HG03135 (cell line): Measurements from ENCODE around the gene PACS2.

Experiments
- ATAC-seq: cut with Tn5 transposase; IDR thresholded peaks from one replicate; pipeline ENCODE4 v1.9.1; 2021; ENCODE audit warnings: mild to moderate bottlenecking, moderate library complexity; ENCODE audit not compliant: unreplicated experiment

The PACS2 gene

DNA sequence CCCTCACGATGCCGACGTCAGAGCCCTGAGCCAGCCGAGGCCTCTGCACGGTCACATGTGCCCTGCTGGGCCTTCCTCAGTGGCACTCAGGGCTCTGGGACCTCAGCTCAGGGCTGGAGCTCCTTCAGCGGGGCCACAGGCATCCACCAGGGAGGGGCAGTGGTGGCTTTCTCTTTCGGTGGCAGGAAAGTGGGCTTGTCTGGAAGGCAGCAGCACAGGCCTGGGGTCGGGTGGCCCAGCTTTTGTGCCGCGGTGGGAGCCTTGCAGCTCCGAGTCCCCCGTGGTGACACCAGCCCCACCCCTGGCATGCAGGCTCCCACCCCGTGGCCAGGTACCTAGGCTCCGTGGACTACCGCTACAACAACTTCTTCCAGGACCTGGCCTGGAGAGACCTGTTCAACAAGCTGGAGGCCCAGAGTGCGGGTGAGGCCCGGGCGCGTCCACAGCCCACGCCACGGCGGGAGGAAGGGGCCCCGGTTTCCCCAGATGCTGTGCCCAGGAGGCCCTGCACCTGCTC lies 69.6 kb downstream of the PACS2 start:
- no peak for ATAC-seq

DNA sequence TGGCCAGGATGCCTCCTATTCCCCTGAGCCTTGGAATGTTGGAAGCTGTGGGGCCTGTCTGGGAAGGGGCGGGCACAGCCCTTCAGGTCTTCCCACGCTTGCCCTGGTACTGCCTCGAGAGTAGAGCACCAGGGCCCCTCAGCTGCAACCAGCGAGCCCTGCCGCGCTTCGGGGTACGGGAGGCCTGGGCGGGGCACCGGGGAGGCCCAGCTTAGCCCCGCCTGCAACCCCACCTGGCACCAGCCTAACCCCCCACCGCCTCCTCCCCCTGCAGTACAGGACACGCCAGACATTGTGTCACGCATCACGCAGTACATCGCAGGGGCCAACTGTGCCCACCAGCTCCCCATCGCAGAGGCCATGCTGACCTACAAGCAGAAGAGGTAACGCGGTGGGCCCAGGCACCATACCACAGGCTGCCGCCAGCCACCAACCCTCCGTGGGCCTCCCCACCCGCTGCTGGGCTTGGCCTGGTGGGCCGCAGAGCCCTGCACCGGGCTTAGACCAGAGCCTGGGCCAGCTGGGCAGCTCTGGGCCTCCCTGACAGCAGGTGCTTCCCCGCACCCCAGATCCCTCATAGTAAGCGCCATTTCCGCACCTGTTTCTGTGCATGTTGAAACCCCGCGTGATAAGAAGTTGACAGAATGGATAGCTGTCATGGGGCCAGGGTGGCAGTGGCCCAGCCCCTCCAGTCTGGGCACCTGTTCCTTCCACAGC lies 70.2 kb downstream of the PACS2 start:
- ATAC-seq, result no peak

DNA sequence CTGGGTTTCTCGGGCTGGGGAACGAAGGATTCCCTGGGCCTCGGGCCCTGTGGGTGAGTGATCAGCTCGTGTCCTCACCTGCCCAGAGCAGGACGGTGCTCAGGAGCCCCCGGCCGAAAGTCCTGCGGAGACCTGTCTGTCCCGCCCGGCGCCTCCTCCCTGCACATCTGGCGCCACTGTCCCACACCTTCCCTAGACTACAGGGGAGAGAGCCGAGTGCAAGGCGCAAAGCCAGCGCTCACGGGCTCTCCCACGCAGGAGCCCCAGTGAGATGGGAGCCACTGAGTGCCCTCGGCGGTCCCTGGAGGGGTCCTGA lies 70.7 kb downstream of the PACS2 start:
- no peak for ATAC-seq

DNA sequence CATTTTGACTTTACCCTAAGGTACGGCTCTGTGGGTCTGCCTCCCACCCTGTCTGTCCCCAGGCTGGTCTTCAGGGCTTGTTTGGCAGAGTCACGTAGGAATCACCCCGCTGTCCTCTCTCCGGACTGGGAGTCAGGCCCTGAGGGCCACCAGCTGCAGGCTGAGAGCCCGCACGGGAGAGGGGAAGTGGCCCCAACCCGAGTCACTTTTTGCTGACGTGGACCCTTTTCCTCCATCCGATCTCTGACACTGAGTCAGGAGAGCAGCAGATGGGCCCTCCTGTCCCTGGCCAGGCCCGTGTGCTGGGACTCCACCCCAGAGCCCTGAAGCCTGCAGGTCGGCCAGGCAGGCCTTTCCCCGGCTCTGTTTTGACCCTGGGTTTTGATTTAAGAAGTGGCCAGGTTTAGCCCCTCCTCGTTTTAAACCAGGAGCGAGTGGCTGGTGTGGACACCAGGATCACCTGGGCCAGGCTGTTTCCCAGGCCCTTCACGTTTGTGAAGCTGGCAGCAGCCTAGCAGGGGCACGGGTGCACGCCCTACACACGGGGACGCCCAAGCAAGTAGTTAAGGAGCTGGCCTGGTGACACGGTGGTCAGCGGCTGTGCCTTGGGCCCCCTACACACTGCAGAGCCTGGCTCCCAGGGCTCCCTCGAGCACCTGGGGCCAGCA lies 71.3 kb downstream of the PACS2 start:
- no peak for ATAC-seq

DNA sequence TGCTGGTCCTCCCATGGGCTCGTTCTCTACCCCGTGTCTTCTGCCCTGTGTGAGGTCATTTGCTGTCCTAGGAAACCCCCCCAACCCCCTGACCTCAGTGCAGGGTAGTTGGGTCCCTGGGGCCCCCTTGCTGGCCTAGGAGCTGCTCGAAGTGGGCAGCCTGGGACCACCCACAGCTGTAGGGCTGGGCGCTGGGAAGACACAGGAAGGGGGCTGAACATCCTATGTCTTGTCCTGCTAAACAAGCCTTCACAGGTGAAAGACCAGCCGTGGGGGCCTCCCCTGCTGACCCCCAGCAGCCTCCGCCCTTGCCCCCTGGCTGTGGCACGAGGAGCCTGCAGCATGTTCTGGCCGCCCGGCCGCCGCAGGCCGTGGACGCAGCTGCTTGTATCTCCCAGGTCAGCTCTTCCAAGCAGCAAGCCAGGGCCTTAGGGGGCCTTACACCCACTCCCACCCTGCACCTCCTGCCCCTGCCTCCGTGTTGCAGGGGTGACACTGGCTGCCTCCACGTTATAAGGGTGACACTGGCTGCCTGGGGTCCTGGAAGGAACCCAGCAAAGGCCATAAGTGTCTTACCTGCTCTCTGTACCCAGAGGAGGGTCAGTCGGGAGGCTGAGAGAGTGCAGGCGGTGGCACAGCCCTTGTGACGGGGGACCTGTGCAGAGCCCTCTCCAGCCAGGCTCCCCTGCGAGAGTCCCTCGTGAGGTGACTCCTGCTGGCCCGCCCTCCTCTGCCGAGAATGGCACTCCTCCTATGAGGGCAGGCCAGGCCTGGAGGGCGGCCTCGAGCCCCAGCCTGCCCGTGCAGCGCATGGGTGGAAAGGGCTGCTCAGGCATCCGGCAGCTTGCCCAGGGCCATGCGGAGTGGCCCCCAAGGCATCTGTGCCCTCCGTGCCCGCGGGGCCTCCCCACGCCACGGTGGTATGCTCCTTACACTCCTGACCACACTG lies 72.3 kb downstream of the PACS2 start:
- ATAC-seq, result no peak

DNA sequence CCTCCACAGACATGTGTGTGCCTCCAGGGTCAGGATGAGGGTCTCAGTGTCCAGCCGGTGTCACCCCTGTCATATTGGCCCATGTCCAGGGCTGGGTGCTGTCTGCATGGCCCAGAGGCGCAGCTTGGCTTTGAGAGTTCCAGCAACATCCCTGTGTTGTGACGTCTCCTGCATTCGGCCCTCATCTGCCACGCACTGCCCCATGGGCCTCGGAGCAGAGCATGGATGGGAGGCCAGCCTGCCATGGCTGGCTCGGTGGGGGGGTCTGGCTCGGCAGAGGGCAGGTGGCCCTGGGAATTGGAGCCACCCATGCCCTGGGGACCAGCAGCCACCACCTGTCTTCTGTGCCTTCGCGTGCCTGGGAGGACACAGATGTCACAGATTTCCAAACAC lies 73.0 kb downstream of the PACS2 start:
- ATAC-seq, result no peak

DNA sequence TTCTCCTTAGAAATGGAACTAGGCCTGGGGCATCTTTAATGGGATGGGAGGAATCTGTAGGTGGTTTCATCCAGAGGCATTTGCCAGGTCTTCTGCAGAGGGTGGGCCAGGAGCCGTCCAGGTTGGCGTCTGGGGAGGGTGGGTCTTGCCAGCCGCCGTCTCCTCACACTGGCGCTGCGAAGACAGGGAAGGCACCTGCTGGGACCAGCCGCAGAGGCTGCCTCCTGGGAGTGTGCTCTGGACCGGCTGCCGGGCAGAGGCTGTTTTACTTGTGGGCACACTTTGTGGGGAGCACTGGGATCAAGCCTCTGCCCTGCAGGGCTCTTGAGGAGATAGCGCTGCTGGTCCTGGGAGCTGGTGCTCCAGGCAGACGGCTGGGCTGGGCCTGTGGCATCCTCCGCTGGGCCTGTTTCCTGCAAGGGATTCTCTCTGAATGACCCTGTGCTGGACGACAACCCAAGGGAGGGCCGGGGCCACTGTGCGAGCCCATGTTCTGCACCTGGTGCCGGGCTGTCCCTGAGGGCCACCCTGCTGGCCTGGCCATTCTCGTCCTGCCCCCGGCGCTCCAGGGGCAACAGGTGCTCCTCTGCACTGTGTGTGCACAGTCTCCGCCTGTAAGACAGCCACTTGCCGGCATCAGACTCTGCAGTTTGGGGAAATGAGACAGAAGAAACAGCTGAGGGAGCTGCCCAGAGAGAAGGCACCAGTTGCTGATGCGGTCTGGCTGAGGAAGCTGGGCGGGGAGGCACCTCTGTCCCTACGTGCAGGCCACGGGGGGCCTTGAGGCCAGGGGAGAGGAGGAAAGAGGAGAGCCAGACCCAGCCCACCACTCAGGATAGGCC lies 73.8 kb downstream of the PACS2 start:
- ATAC-seq, result no peak

DNA sequence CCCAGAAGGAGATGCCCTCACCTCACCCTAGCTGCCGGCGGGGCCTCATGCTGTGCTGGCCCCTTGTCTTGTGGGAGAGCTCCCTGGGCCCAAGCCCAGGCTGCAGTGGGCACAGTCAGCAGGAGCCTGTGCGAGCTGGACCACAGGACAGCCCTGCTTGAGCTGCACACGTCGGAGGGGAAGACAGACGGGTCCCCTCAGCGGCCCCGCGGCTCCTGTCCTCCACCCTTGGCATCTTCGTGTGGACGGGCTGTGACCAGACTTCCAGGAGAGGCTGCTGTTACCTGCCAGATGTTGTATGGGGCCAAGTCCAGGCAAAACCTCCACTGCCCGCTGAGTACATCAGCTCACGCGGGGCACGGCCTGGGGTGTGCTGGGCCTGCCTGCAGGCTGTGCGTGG lies 74.4 kb downstream of the PACS2 start:
- no peak for ATAC-seq

DNA sequence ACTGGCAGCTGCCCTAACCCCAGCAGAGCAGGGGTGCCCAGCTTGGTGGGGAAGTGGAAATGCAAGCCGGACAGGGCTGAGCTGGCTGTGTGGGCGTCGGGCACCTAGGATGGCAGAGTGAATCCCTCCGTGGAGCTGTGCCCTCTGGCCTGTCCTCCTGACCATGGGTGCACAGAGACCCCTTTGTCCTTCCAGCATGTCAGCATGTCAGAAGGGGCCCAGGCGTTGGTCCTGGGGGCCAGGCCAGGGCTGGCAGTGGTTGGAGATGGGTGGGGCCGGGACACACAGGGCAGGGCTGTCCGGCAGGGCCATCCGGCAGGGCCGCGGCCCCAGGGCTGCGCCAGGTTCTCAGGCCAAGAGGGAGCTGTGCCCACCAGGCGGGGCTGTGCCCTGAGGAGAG lies 75.0 kb downstream of the PACS2 start:
- ATAC-seq, result no peak

GRCh38 chr14:105389976-105390848 lies 75.7 kb downstream of the PACS2 start:
- no peak for ATAC-seq

DNA sequence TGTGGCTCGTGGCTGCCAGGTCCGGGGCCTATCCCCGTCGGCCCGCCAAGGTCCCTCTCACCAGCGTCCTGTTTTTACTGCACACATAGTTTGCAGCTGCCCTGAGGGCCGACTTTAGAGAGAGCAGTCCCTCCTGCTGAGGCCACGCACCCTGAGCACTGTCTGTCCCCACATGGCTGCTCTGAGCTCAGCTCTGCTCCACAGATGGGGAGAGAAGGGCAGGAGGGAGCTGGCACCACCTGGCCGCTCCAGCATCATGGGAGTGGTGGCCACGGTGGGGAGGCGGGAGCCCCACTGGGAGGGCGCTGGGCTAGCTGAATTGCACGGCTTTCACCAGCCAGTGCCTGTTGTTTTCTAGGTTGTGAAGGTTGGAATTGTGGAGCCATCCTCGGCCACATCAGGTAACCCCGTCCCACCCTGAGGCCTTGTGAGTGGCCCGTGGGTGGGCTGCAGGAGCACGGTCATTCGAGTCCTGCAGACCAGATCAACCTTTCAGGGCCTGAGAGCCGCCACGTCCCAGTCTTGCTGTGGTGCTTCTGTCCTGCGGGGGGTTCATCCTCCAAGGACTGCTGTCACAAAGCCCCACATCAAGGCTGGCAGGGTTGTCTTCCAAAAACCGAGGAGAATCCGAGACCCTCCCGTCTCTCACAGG lies 76.4 kb downstream of the PACS2 start:
- ATAC-seq, result no peak

DNA sequence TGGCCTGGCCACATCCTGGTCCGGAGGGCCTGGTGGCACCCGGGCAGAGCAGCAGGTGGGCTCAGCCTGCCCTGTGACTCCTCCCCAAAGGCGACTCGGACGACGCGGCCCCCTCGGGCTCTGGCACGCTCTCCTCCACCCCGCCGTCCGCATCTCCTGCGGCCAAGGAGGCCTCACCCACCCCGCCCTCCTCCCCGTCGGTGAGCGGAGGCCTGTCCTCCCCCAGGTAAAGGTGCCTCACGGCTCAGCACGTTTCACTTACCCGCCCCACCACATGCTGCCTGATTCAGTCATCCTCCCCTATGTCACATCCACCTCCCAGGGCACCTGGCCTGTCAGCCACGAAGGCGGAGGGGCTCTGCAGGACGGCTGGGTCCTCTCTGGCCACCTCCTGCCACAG lies 77.0 kb downstream of the PACS2 start:
- no peak for ATAC-seq

DNA sequence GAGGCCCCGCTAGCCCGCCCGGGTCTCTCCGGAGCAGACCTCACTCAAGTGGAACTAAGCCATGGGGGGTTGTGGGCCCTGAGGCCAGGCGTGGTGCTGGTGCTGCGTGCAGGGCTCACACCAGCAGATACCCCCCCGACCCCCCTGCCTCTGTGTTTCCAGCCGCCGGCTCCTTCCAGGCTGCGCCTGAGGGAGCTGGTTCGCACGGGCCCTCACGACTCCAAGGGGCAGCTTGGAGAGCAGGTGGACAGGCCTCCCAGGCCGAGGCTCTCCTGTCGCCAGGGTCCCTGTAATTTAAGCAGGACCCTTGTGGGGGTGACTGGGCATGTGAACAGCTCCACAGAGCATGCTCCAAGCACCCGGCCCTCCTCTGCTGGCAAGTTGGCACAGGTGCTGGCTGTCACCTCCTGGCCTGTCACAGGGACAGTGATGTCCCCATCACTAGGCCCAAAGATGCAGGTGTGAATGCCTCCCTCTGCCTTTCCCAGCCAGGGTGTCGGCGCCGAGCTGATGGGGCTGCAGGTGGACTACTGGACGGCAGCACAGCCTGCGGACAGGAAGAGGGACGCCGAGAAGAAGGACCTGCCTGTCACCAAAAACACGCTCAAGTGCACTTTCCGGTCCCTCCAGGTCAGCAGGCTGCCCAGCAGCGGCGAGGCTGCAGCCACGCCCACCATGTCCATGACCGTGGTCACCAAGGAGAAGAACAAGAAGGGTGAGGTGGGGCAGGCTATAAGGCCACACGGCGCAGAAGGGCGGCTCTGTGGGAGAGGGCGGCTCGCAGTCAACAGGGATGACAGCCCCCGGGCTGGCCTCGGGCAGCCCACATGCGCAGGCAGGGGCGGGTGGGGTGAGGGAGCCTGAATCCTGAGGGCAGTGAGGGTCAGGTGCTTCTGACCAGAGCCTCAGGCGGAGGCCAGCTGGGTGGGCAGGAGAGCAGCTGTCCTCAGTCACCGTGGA lies 77.9 kb downstream of the PACS2 start:
- ATAC-seq, result no peak

DNA sequence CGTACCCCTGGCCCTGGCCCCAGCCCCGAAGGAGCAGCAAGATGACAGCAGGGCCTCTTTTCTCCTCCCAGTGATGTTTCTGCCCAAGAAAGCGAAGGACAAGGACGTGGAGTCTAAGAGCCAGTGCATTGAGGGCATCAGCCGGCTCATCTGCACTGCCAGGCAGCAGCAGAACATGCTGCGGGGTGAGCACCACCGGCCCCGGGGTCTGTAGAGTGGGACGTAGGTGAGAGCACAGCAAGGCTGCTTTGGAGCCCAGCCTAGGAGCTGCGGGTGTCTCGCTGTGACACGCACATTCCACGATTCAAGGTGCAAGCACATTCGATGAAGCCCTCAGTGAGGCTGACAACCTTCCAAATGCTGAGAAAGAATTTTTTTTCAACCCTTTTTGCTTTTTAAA lies 78.6 kb downstream of the PACS2 start:
- ATAC-seq, result no peak

GRCh38 chr14:105394714-105395537 lies 80.4 kb downstream of the PACS2 start:
- ATAC-seq, result no peak

GRCh38 chr14:105395538-105395854 lies 80.9 kb downstream of the PACS2 start:
- no peak for ATAC-seq

DNA sequence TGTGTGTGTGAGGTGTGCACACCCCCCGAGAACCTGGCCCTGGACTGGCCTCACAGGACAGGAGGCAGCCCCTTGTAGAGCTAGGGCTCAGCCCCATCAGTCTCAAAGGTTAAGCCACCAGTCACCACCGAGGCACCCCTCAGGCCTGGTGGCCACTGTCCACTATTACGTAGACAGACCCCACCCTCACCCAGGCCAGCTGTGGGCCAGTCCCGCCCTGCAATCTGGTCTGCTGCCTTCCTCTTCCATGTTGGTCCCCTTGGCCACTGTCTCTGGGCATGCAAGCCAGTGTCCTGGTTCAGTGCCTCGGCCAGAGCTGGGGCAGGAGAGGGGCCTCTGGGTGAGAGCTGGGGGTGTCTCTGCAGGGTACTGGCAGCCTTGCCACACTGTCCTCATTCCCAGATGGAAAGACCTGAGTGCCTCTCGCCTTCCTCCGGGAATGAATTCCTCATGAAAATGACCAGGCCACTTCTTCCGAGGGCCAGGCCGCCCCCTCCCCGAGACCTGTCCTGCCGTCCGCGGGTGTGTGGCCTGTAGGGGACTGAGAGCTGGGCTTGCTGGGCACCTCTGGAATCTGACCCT lies 82.9 kb downstream of the PACS2 start:
- no peak for ATAC-seq
